KMS-11 (cell line): ENCODE data around the gene ADPRS.

Experiments
- H2AFZ ChIP-seq: fragments of 200-600 bp; sonication (generic); 2 replicates; pipeline ENCODE4 v1.6.1; 2016; ENCODE audit warnings: antibody characterized with exemption, mixed run types, low read depth
- H3K27ac ChIP-seq: fragments of 200-600 bp; sonication (generic); 2 replicates; pipeline ENCODE4 v1.6.1; 2016; ENCODE audit warnings: mild to moderate bottlenecking, mixed run types
- H3K27me3 ChIP-seq: fragments of 200-600 bp; sonication (generic); 2 replicates; pipeline ENCODE4 v1.6.1; 2017; ENCODE audit warnings: mild to moderate bottlenecking, low read depth, mixed run types, moderate library complexity; ENCODE audit not compliant: insufficient read depth
- H3K36me3 ChIP-seq: fragments of 200-600 bp; sonication (generic); 2 replicates; pipeline ENCODE4 v1.6.1; 2017; ENCODE audit warnings: mild to moderate bottlenecking, mixed run types; ENCODE audit not compliant: insufficient read depth
- H3K4me1 ChIP-seq: fragments of 200-600 bp; sonication (generic); 2 replicates; pipeline ENCODE4 v1.6.1; 2016; ENCODE audit warnings: mild to moderate bottlenecking, low read depth, mixed run types; ENCODE audit not compliant: poor library complexity, severe bottlenecking
- H3K4me2 ChIP-seq: fragments of 200-600 bp; sonication (generic); 2 replicates; pipeline ENCODE4 v1.7.0; 2016; ENCODE audit warnings: mild to moderate bottlenecking, mixed run types
- H3K4me3 ChIP-seq: fragments of 200-600 bp; sonication (generic); IDR thresholded peaks from 2 replicates; pipeline ENCODE4 v1.6.1; 2017; ENCODE audit warnings: low read depth, low read length, mixed read lengths; ENCODE audit not compliant: insufficient read depth
- H3K79me2 ChIP-seq: fragments of 200-600 bp; sonication (generic); 2 replicates; pipeline ENCODE4 v1.6.1; 2016; ENCODE audit warnings: low read depth, mixed run types; ENCODE audit not compliant: insufficient read depth
- H3K9ac ChIP-seq: fragments of 200-600 bp; sonication (generic); 2 replicates; pipeline ENCODE4 v1.6.1; 2016; ENCODE audit warnings: mild to moderate bottlenecking, mixed run types
- H4K20me1 ChIP-seq: fragments of 200-600 bp; sonication (generic); 2 replicates; pipeline ENCODE4 v1.6.1; 2016; ENCODE audit warnings: mild to moderate bottlenecking, mixed run types; ENCODE audit not compliant: insufficient read depth
- CTCF ChIP-seq: fragments of 200-600 bp; sonication (generic); conservative IDR thresholded peaks from 2 replicates; pipeline ENCODE4 v1.6.1; 2017; ENCODE audit warnings: low read depth, mild to moderate bottlenecking, antibody characterized with exemption, low read length, moderate library complexity, mixed read lengths

ADPRS gene

GRCh38 chr1:36126797-36127500 is 38.3 kb downstream of the ADPRS start:
- Histone ChIP-seq H3K36me3 (no peaks in the 10 kb centered on the region), H3K79me2 (no peaks in the 10 kb centered on the region), H3K4me1 (peaks cover 6% of the 10 kb centered on the region), H3K4me2 (no peak overlapping the region), H3K9ac (no peak overlapping the region), H2AFZ (no peak overlapping the region), H4K20me1 (no peaks in the 10 kb centered on the region), H3K4me3 (no peak overlapping the region), H3K27me3 (no peaks in the 10 kb centered on the region), H3K27ac (no peak overlapping the region)
- TF ChIP-seq CTCF: no peak

GRCh38 chr1:36128126-36128904 is 39.6 kb downstream of the ADPRS start:
- Histone ChIP-seq H3K4me1 (peaks cover 6% of the 10 kb centered on the region), H3K27ac (no peak overlapping the region), H3K79me2 (no peaks in the 10 kb centered on the region), H3K36me3 (no peaks in the 10 kb centered on the region), H3K27me3 (no peaks in the 10 kb centered on the region), H2AFZ (no peak overlapping the region), H3K4me3 (no peak overlapping the region), H4K20me1 (no peaks in the 10 kb centered on the region), H3K9ac (no peak overlapping the region), H3K4me2 (no peak overlapping the region)
- TF ChIP-seq CTCF: no peak

GRCh38 chr1:36128905-36129206 is 40.2 kb downstream of the ADPRS start:
- Histone ChIP-seq H4K20me1 (no peaks in the 10 kb centered on the region), H3K79me2 (no peaks in the 10 kb centered on the region), H3K27ac (no peak overlapping the region), H3K4me2 (no peak overlapping the region), H3K4me3 (no peak overlapping the region), H3K4me1 (peaks cover 6% of the 10 kb centered on the region), H2AFZ (no peak overlapping the region), H3K27me3 (no peaks in the 10 kb centered on the region), H3K9ac (no peak overlapping the region), H3K36me3 (no peaks in the 10 kb centered on the region)
- no peak for TF ChIP-seq CTCF

- no peak overlapping the region for H3K4me3 ChIP-seq
Measured at GRCh38 chr1:36132029-36132428, 43.3 kb downstream of the ADPRS start.

More at GRCh38 chr1:36132029-36132428, 43.3 kb downstream of the ADPRS start:
- no peaks in the 10 kb centered on the region for H3K36me3 ChIP-seq
- no peak overlapping the region for H2AFZ ChIP-seq
- no peaks in the 10 kb centered on the region for H3K79me2 ChIP-seq
- no peak overlapping the region for H3K4me2 ChIP-seq
- H3K27me3 ChIP-seq: no peaks in the 10 kb centered on the region
- H4K20me1 ChIP-seq: no peaks in the 10 kb centered on the region
- no peak overlapping the region for H3K27ac ChIP-seq
- H3K4me1 ChIP-seq: peaks cover 6% of the 10 kb centered on the region
- no peak for TF ChIP-seq CTCF
- no peak overlapping the region for H3K9ac ChIP-seq
